ENCODE data around the gene IGSF6.

IGSF6 gene

GRCh38 chr16:21598701-21599121 lies 53.7 kb downstream of the IGSF6 start:
- DNase-seq = no peak

- DNase-seq = no peak
These were observed 54.2 kb downstream of the IGSF6 start for GRCh38 chr16:21598206-21598605.

- no peak for DNase-seq
These were observed 54.8 kb downstream of the IGSF6 start for GRCh38 chr16:21597561-21598030.

- no peak for DNase-seq
These were observed 58.7 kb downstream of the IGSF6 start for GRCh38 chr16:21593530-21594289.

GRCh38 chr16:21592191-21592590 lies 60.2 kb downstream of the IGSF6 start:
- DNase-seq = no peak

- DNase-seq = no peak
These were observed 61.6 kb downstream of the IGSF6 start for GRCh38 chr16:21590796-21591195.

GRCh38 chr16:21590287-21590686 lies 62.1 kb downstream of the IGSF6 start:
- no peak for DNase-seq

- DNase-seq = no peak
These were observed 62.9 kb downstream of the IGSF6 start for GRCh38 chr16:21589551-21589950.

All from hippocampal formation (tissue), 2 donors.